H1 (cell line): ENCODE measurements around the gene MCAT. TPM values are rescaled to one million over a fixed set of nuclear protein-coding genes. Genes with fewer than 3 reads are reported as not detected.
A peak's percentile ranks its signal among the peaks of the same experiment; 100 is the strongest.

Experiments
- CTCF ChIA-PET: fragments of 300-600 bp; sonication (Branson Sonifier 250); formaldehyde crosslinking; loops from one replicate; lab custom pipeline; 2021; ENCODE audit not compliant: partially characterized antibody; lab: Charles Lee
- POLR2A ChIA-PET: fragments of 300-600 bp; sonication (Branson Sonifier 250); formaldehyde crosslinking; loops from one replicate; lab custom pipeline; 2021; ENCODE audit warnings: inconsistent platforms; ENCODE audit not compliant: partially characterized antibody; lab: Charles Lee
- DNase-seq, 2 experiments: peaks; one replicate each; pipeline versions ENCODE4 v3.0.0 to v3.0.0-alpha.2; 2010 to 2022; ENCODE audit warnings: low spot score in 2 of 2, low read depth in 1 of 2, mixed read lengths in 1 of 2
- FAIRE-seq: peaks from 2 replicates; lab custom pipeline; 2011; peaks lifted over from hg19 to GRCh38; lab: Jason Lieb, UNC
- H2AFZ ChIP-seq: 2 replicates; pipeline ENCODE4 v1.8.1; 2012; ENCODE audit warnings: low read length, inconsistent platforms
- H2AK5ac ChIP-seq: 2 replicates; pipeline ENCODE4 v1.6.1; 2013; ENCODE audit warnings: low read depth, low read length
- H2BK120ac ChIP-seq: replicated peaks from 2 replicates; pipeline ENCODE3; 2013; ENCODE audit warnings: low read depth, low read length, inconsistent platforms
- H2BK12ac ChIP-seq: 2 replicates; pipeline ENCODE4 v1.6.1; 2013; ENCODE audit warnings: low read depth, low read length
- H2BK15ac ChIP-seq: 2 replicates; pipeline ENCODE4 v1.6.1; 2013; ENCODE audit warnings: low read length
- H2BK20ac ChIP-seq: 2 replicates; pipeline ENCODE4 v1.6.1; 2013; ENCODE audit warnings: low read length
- H2BK5ac ChIP-seq: 2 replicates; pipeline ENCODE4 v1.6.1; 2013; ENCODE audit warnings: low read depth, low read length
- H3K14ac ChIP-seq: 2 replicates; pipeline ENCODE4 v1.6.1; 2013; ENCODE audit warnings: inconsistent platforms; ENCODE audit not compliant: insufficient read length
- H3K18ac ChIP-seq: 2 replicates; pipeline ENCODE4 v1.6.1; 2013; ENCODE audit warnings: low read length; ENCODE audit errors: extremely low read depth
- H3K23ac ChIP-seq: 2 replicates; pipeline ENCODE4 v1.6.1; 2013; ENCODE audit warnings: inconsistent platforms; ENCODE audit not compliant: insufficient read length
- H3K23me2 ChIP-seq: 2 replicates; pipeline ENCODE4 v1.6.1; 2013; ENCODE audit warnings: low read depth, low read length
- H3K27ac ChIP-seq: 2 replicates; pipeline ENCODE4 v1.6.1; 2011; ENCODE audit warnings: low read depth, low read length, inconsistent platforms
- H3K27me3 ChIP-seq, 4 experiments: replicated peaks in 1 of 4; 1 replicate in 1 of 4; 2 replicates in 3 of 4; pipeline versions ENCODE4 v1.6.1 to v1.8.1; 2011 to 2013; ENCODE audit warnings: low read length in 3 of 4, mild to moderate bottlenecking in 3 of 4, inconsistent platforms in 2 of 4, mixed read lengths in 2 of 4, moderate library complexity in 1 of 4; ENCODE audit not compliant: control insufficient read depth in 3 of 4, insufficient read depth in 3 of 4; ENCODE audit errors: extremely low read depth in 1 of 4
- H3K36me3 ChIP-seq, 4 experiments: 2 replicates each; pipeline versions ENCODE4 v1.6.1 to v1.8.1; 2011 to 2013; ENCODE audit warnings: mild to moderate bottlenecking in 4 of 4, low read length in 3 of 4, moderate library complexity in 2 of 4, control low read depth in 1 of 4, inconsistent platforms in 1 of 4; ENCODE audit not compliant: insufficient read depth in 4 of 4, control insufficient read depth in 2 of 4
- H3K4ac ChIP-seq: replicated peaks from 2 replicates; pipeline ENCODE3; 2013; ENCODE audit warnings: low read length, low read depth, mixed read lengths, inconsistent platforms; ENCODE audit not compliant: insufficient read length
- H3K4me1 ChIP-seq, 4 experiments: replicated peaks in 1 of 4; 1 replicate in 1 of 4; 2 replicates in 3 of 4; pipeline versions ENCODE4 v1.6.1 to v1.8.1; 2011 to 2013; ENCODE audit warnings: low read length in 3 of 4, inconsistent platforms in 2 of 4, mixed read lengths in 1 of 4; ENCODE audit not compliant: insufficient read depth in 4 of 4, control insufficient read depth in 3 of 4
- H3K4me2 ChIP-seq, 2 experiments: 2 replicates each; pipeline versions ENCODE4 v1.6.1 to v1.8.1; 2011 to 2013; ENCODE audit warnings: low read depth in 2 of 2, low read length in 2 of 2, control low read depth in 1 of 2, inconsistent platforms in 1 of 2, mild to moderate bottlenecking in 1 of 2; ENCODE audit not compliant: insufficient read depth in 1 of 2
- H3K4me3 ChIP-seq, 4 experiments: fragments of 200-600, 300-600 bp in 1 of 4; sonication (generic), shearing (Covaris generic), sonication (Bioruptor Twin) in 1 of 4; 2 replicates each; pipeline versions ENCODE4 v1.5.1 to v1.8.1; 2011 to 2016; ENCODE audit warnings: low read length in 4 of 4, low read depth in 3 of 4, control low read depth in 2 of 4, inconsistent platforms in 2 of 4, mild to moderate bottlenecking in 2 of 4, mixed read lengths in 1 of 4, moderate library complexity in 1 of 4; ENCODE audit not compliant: insufficient read depth in 2 of 4; ENCODE audit errors: extremely low read depth in 1 of 4
- H3K56ac ChIP-seq: replicated peaks from 2 replicates; pipeline ENCODE3; 2013; ENCODE audit warnings: low read depth, mild to moderate bottlenecking, mixed read lengths, low read length, inconsistent platforms; ENCODE audit not compliant: insufficient read length
- H3K79me1 ChIP-seq: 2 replicates; pipeline ENCODE4 v1.6.1; 2013; ENCODE audit warnings: low read depth, low read length, control low read depth
- H3K79me2 ChIP-seq, 2 experiments: 2 replicates each; pipeline versions ENCODE4 v1.6.1 to v1.8.1; 2012 to 2013; ENCODE audit warnings: low read length in 2 of 2, mild to moderate bottlenecking in 2 of 2, inconsistent platforms in 1 of 2; ENCODE audit not compliant: insufficient read depth in 2 of 2, control insufficient read depth in 1 of 2
- H3K9ac ChIP-seq, 4 experiments: replicated peaks in 1 of 4; 1 replicate in 1 of 4; 2 replicates in 3 of 4; pipeline versions ENCODE4 v1.6.1 to v1.8.1; 2011 to 2013; ENCODE audit warnings: low read depth in 3 of 4, low read length in 3 of 4, control low read depth in 2 of 4, mild to moderate bottlenecking in 2 of 4, moderate library complexity in 2 of 4, inconsistent platforms in 1 of 4; ENCODE audit errors: extremely low read depth in 1 of 4
- H3K9me3 ChIP-seq, 2 experiments: 2 replicates each; pipeline versions ENCODE4 v1.6.1 to v1.8.1; 2012 to 2013; ENCODE audit warnings: mild to moderate bottlenecking in 2 of 2, moderate library complexity in 2 of 2, control low read depth in 1 of 2, inconsistent platforms in 1 of 2, low read depth in 1 of 2, low read length in 1 of 2, mixed read lengths in 1 of 2; ENCODE audit not compliant: insufficient read depth in 2 of 2
- H4K20me1 ChIP-seq, 2 experiments: replicated peaks in 1 of 2; 2 replicates each; pipeline versions ENCODE3 to v1.8.1; 2011 to 2013; ENCODE audit warnings: inconsistent platforms in 2 of 2, low read length in 2 of 2, mild to moderate bottlenecking in 1 of 2; ENCODE audit not compliant: insufficient read depth in 2 of 2, control insufficient read depth in 1 of 2
- H4K5ac ChIP-seq: 2 replicates; pipeline ENCODE4 v1.6.1; 2013; ENCODE audit warnings: low read length, low read depth, mixed read lengths, inconsistent platforms; ENCODE audit not compliant: insufficient read length
- H4K8ac ChIP-seq: 2 replicates; pipeline ENCODE4 v1.8.0; 2013; ENCODE audit warnings: mild to moderate bottlenecking, moderate library complexity, low read length, inconsistent platforms; ENCODE audit not compliant: insufficient read depth; ENCODE audit errors: extremely low read depth
- H4K91ac ChIP-seq: replicated peaks from 2 replicates; pipeline ENCODE3; 2013; ENCODE audit warnings: low read length, mixed read lengths, inconsistent platforms; ENCODE audit not compliant: insufficient read length
- CTCF ChIP-seq, 3 experiments: IDR thresholded peaks; 1 replicate in 2 of 3; 2 replicates in 1 of 3; pipeline versions ENCODE4 v1.5.1 to v1.6.1; 2011; ENCODE audit warnings: low read length in 3 of 3, mild to moderate bottlenecking in 3 of 3, inconsistent platforms in 2 of 3, low read depth in 1 of 3, moderate library complexity in 1 of 3; ENCODE audit not compliant: insufficient read depth in 1 of 3; ENCODE audit errors: control extremely low read depth in 1 of 3
- GTF2F1 ChIP-seq: IDR thresholded peaks from 2 replicates; pipeline ENCODE4 v1.6.1; 2012; ENCODE audit warnings: low read depth, low read length, improper control_type of control experiment, borderline replicate concordance
- WGBS, 2 experiments: shearing (Covaris generic) in 1 of 2; methylation state at CpG; one replicate each; pipeline versions ENCODE4 v1.1.6 to v1.1.7; 2013 to 2015; ENCODE audit warnings: low lambda C conversion rate in 2 of 2, mixed read lengths in 2 of 2, inconsistent platforms in 1 of 2, low coverage in 1 of 2, missing lambda C conversion rate in 1 of 2; ENCODE audit not compliant: insufficient replicate concordance in 2 of 2, insufficient coverage in 1 of 2, insufficient read length in 1 of 2; ENCODE audit errors: extremely low coverage in 1 of 2, missing lambda C conversion rate in 1 of 2; 5-methylcytosine and 5-hydroxymethylcytosine counted together
- polyA plus RNA-seq, 7 experiments: library from polyadenylated mRNA; depleted of rRNA in 3 of 7; stranded (reverse) in 5 of 7; unstranded in 2 of 7; fragments of >200 nt in 5 of 7; fragments of 200-250 nt in 2 of 7; gene quantifications; 1 replicate in 5 of 7; 2 replicates in 1 of 7; 4 replicates in 1 of 7; pipeline versions ENCODE4 v1.2.1 to v1.2.3, GENCODE V29; 2011 to 2013; ENCODE audit warnings: missing spikeins in 2 of 7, mixed read lengths in 2 of 7
- total RNA-seq: library from RNA; stranded (reverse); fragmentation: NEBNext Ultra II Directional; extraction: Animal tissue kit (Norgen Biotek cat#: 25700); gene quantifications from 2 replicates; pipeline ENCODE4 v1.2.1, GENCODE V29; 2021

The MCAT gene
- total and polyA plus RNA-seq, 2 of the 8 experiments (the other 6 are each of a cell fraction or from before 2014, with no cell fraction given): 15.8 to 17.4 TPM

- Histone ChIP-seq H4K20me1 (peaks cover 0 to 2% of the 10 kb centered on the region in 2 experiments), H3K14ac (no peak overlapping the region), H2BK20ac (peak overlapping the region; percentile 51), H2BK15ac (no peak overlapping the region), H2BK120ac (no peak overlapping the region), H3K27me3 (no peaks in the 10 kb centered on the region), H3K23ac (no peak overlapping the region), H3K79me2 (no peaks in the 10 kb centered on the region), H3K27ac (no peak overlapping the region), H3K23me2 (peaks cover 3% of the 10 kb centered on the region; the same call in 1 of the 2 replicates), H3K4me2 (no peak overlapping the region), H2BK5ac (0 out of 2 replicates have a peak overlapping the region, but pooled peaks have one; percentile 13), H2AK5ac (no peak overlapping the region), H3K56ac (no peak overlapping the region), H3K9ac (no peak overlapping the region), H3K36me3 (no peaks in the 10 kb centered on the region), H4K8ac (no peak overlapping the region; the same call in 1 of the 2 replicates), H2BK12ac (peak overlapping the region; percentile 33; the same call in 1 of the 2 replicates), H3K4me3 (no peak overlapping the region), H3K79me1 (no peaks in the 10 kb centered on the region), H3K18ac (peak overlapping the region; percentile 51), H3K9me3 (no peaks in the 10 kb centered on the region; a peak in 1 of 4 replicates), H4K91ac (no peak overlapping the region), H2AFZ (no peak overlapping the region), H4K5ac (no peak overlapping the region), H3K4me1 (no peaks in the 10 kb centered on the region), H3K4ac (no peak overlapping the region)
- 78% methylated on average over 7 of the region's 7 CpGs; no CpG with 5 or more reads in 1 of the 2 experiments for WGBS, 2 experiments
- peak in 2 of 3 experiments; percentile 11 to 35; a peak in 2 of 4 replicates for TF ChIP-seq CTCF (IDR thresholded peaks at IDR 0.05; ENCODE audit: control extremely low read depth in 1 of 3, insufficient read depth in 1 of 3, low read depth in 1 of 3, low read length in 3 of 3)
- TF ChIP-seq GTF2F1: no peak
- no peak for FAIRE-seq
- no peak for DNase-seq
- POLR2A ChIA-PET: no interaction called here
- CTCF ChIA-PET: interaction anchor here (1.2 kb wide), 1 partner anchor 65 kb away, joined by 3 read pairs; no protein-coding TSS in a partner anchor
These were observed 49.1 kb downstream of the MCAT start for GRCh38 chr22:43094085-43094484.
